NCI-H82 (cell line): ENCODE measurements around the gene CD300LF.

Experiments
- DNase-seq: peaks from one replicate; lab custom pipeline; 2025; lab: John Stamatoyannopoulos, UW

The CD300LF gene

DNA sequence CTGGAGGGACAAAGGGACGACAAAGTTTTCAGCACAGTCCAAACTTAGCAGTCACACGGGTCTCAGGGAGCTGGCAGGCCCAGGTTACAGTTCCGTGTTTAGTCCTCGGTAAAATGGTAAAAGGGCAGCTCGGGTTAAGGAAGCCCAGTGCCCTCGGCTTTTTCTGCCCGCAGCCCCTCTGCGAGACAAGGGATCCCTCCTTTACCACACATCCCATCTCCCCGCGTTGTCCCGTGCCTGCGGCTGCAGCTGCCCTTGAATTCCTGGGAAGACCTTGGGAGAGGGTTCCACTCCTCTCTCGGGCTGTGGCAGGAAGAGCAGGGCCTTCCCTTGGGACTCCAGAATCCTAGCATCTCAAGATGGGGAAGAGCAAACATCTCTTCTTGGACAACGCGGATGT lies 17.1 kb upstream of the CD300LF start:
- DNase-seq: no peak

- no peak for DNase-seq
Measured at GRCh38 chr17:74729368-74729767, 16.6 kb upstream of the CD300LF start.

- no peak for DNase-seq
Measured at GRCh38 chr17:74728702-74729075, 16.0 kb upstream of the CD300LF start.

DNA sequence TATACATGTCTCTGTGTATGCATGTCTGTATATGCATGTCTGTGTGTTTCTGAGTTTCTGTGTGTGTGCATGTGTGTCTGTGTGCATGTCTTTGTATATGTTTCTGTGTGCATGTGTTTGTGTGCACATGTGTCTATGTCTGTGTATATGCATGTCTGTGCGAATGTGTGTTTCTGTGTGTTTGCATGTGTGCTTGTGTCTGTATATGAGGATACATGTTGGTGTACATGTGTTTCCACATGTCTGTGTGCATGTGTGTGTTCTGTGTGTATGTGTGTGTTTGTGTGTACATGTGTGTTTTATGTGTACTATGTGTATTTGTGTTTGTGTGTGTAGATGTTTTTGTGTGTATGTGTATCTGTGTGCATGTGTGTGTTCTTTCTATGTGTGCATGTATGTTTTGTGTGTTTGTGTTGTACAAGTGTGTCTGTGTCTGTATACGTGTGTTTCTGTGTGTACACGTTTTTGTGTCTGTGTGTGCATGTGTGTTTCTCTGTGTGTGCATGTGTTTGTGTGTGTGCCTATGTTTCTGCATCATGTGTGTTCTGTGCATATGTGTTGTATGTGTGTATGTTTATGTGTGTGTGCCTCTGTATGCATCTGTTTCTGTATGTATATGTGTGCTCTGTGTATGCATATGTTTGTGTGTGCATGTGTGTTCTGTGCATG lies 15.4 kb upstream of the CD300LF start:
- no peak for DNase-seq

- DNase-seq: no peak
Measured at GRCh38 chr17:74725111-74725510, 12.4 kb upstream of the CD300LF start.

GRCh38 chr17:74723891-74724290 lies 11.2 kb upstream of the CD300LF start:
- no peak for DNase-seq

DNA sequence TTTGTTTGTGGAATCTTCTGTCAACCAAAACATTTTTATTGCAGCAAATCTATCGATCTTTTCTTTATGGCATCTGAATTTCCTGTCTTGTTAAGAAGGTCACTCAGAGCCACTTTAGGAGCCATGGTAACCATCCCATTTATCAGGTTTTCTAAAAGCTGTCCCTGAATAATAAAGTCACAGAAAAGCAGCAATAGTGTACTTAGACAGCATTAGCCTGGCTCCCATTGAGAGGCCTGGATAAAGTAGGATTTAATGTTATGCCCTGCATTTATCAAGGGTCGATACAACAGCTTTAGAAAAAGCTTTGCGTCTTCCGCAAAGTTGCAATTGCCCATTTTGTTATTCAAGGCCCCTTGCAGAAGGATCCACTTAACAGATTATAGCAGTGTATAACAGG lies 10.1 kb upstream of the CD300LF start:
- peak; percentile 61 for DNase-seq

DNA sequence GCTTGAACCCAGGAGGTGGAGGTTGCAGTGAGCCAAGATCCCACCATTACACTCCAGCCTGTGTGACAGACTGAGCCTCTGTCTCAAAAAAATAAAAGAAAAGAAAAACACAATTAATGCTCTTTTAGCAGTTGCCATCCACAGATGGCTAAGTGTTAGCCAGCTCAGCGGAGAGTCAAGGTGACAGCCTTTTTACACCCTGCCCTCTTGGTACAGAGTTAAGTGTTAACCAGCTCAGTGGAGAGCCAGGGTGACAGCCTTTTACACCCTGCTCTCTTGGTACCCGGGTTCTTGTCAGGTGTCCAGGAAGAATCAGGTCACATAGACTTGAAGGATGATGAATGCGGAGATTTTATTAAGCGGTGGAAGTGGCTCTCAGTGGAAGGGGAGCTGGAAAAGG lies 7.8 kb upstream of the CD300LF start:
- DNase-seq: no peak

DNA sequence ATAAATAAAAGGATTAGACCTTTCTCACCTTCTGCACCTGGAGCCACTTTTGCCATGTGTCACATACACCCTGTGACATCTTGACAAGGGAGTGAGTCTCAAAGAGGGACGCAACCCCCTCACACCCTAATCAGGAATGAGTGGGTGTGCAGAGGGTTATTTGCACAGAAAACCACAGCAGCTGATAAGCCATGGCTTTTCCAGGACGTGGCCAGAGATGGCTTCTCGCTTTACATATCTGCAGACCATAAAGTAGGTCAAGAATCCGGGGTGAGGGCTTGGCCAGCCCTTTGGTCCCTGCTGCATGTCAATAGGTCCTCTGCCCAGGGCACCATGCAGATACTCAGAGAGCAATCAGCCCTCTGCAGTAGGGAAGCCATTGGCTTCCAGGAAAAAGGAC lies 2.4 kb upstream of the CD300LF start:
- DNase-seq: no peak

DNA sequence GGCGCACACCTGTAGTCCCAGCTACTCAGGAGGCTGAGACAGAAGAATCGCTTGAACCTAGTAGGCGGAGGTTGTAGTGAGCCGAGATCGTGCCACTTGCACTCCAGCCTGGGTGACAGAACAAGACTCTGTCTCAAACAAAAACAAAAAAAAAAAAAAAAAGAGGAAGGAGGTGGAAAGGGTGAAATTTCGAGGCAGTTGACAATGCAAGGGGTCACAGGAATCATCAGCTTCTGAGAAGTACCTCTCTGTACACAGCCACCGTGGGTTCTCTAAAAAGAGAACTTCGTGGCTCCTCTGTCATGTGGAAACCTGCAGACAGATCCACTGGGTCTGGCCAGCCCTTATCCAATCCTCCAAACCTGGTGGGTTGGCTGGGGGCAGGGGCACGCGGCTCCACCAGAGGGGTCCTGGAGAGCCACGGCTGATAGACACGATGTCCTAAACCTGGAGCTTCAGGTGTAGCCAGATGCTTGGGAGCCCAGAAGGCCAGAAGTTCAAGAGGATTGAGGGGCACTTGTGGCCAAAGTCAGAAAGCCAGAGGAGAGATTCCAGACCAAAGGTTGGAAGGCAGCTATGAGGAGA lies 540 bp upstream of the CD300LF start:
- DNase-seq: no peak

- DNase-seq: no peak
Measured at GRCh38 chr17:74712301-74712700, 422 bp downstream of the CD300LF start.

DNA sequence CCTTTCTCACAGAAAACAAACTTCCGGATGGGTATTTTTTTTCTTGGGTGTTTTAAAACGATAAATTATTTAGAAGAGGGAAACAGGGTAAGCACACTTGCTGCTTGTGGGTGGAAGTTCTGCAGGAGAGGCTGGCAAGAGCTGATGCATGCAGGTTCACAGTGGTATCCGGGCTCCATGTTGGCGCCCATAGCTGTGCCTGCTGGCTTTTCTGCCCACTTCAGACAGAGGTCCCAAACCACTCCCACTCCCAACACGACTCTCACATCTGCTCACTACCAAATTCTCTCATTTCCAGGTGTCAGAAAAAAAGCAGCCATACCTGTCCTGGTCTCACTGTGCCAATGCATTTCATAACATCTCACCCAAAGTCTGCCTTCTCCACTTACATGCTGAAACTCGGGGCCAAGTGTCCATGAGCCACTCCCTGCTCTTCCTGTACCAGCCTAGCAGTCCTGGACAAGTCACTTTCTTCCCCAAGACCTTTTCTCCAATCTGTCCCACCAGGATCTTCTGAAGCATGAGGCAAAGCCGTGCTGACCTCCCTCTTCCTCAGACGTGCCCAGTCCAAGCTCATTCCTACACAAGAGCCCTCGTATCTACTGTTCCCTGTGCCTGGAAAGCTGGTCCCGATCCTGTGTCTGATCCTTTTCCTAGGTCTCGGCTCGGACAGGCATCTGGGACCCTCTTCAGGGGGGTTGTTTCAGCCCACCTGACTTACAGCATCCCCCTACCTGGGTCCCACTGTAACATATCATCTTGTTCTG lies 1.5 kb downstream of the CD300LF start:
- DNase-seq: no peak

- DNase-seq: no peak
Measured at GRCh38 chr17:74704544-74704943, 8.2 kb downstream of the CD300LF start.

DNA sequence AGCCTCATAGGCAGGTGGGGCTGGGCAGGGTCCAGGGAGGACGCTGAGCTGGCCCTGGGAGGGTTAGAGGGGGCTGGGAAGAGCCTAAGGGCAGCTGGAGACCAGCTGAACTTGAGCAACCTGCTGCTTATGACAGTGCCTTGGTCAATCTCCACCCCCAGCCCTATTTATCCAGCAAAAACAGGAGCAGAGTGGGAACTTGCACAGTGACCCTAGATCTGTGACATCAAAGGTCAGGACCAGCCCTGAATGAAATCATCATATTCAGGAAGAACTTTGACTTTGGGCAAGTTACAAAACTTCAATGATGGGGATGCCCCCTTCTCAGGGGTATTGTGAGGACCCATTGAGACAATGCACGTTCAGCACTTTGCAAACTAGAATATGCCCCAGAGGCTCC lies 9.4 kb downstream of the CD300LF start:
- DNase-seq: no peak

DNA sequence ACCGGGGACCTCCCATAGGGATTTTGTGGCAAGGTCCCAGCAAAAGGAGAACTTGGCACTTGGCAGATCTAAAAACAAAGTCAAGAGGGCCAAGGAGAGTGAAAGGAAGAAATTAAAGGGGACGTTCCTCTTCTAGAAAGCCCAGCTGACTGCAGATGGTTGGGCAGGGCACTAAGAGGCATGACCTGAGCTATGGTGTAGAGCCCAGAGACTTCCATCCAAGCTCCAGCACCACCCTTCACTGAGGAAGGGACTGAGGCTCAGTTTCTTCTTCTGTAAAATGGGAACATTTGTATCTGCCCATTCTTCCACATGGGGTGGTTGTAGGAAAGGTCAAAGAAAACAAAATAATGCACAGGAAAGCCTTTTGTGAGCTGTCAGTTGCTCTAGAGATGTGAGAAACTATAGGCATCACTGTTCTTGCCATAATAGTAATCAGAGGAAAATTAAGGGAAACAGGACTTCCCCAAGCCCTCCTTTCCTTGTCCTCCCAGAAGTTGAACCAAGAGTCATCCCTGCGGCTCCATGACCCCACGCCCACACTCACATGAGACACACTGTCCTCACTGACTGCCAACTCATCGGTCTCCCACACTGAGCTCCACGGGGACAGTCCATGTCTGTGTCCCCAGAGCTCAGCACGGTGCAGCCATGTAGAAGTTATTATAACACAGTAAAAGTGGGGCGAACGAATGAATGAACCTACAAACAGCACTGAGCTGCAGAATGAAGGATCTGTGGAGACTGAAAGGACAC lies 10.4 kb downstream of the CD300LF start:
- DNase-seq: no peak

- no peak for DNase-seq
Measured at GRCh38 chr17:74699236-74699635, 13.5 kb downstream of the CD300LF start.

GRCh38 chr17:74698069-74698468 lies 14.7 kb downstream of the CD300LF start:
- no peak for DNase-seq

GRCh38 chr17:74697515-74697914 lies 15.2 kb downstream of the CD300LF start:
- DNase-seq: no peak

DNA sequence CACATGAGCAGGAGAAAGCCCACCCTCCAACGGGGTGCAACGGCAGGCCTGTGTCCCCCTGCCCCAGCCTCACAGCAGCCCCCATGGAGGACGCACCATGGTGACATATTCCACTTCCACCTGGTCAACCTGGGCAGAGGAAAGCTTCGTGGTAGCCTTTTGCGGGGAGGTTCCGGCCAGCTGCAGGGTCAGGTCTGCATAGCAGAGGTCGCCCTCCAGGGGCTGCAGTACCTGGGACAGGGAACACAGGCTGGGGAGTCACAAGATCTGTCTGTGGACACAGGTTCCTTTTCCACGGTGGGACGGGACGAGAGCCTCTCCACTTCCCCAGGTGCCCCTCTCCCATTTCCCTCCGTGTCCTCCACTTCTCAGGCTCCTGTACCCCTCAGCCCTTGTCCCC lies 17.1 kb downstream of the CD300LF start:
- DNase-seq: no peak

DNA sequence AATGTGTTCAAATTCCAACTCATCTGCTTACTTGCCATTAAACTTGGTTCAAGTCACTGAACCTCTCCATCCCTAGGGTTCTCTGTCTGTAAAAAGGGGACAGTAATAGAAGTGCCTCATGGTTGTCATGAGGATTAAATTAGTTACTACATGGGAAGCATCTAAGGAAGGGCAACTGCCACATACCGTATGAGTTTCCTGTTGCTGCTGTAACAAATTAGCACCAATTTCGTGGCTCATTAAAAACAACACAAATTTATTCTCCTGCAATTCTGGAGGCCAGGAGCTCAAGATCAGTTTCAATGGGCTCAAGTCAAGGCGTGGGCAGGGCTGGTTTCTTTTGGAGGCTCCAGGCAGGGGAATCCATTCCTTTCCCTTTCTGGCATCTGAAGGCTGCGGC lies 18.6 kb downstream of the CD300LF start:
- DNase-seq: no peak

GRCh38 chr17:74691151-74691550 lies 21.6 kb downstream of the CD300LF start:
- peak; percentile 74 for DNase-seq

- peak; percentile 24 for DNase-seq
Measured at GRCh38 chr17:74690409-74690825, 22.3 kb downstream of the CD300LF start.

DNA sequence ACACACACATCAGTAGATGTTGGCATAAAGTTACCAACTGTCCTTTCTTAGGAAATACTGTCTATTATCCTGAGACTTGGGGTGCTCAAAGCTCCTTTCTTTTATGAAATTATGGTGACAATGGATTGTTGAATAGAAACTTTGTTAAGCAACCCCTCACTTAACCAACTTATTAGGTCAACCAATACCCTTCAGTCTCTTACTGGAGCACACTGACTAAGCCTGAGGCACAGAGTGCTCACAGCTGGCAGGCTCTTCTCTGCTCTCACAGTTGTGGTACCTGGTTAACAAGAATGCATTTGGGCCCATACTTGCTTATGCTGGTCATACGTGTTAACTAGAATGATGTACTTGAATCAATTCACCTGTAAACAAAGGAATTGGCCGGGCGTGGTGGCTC lies 24.8 kb downstream of the CD300LF start:
- DNase-seq: no peak
